HTR-8/SVneo (cell line): ENCODE data around the gene TMEM140.
"Not testable (repeated sequence)": the region's sequence is repeated elsewhere in the genome, so short reads cannot be mapped to it uniquely, and the experiment has no call there.

Source experiments
- DNase-seq: peaks from one replicate; pipeline ENCODE4 v3.0.0; 2011; ENCODE audit warnings: low spot score, mixed read lengths; ENCODE audit not compliant: insufficient read length
- FAIRE-seq: peaks from 2 replicates; lab custom pipeline; 2011; peaks lifted over from hg19 to GRCh38; lab: Jason Lieb, UNC

Gene TMEM140

GRCh38 chr7:135211179-135211945 is 63.5 kb downstream of the TMEM140 start, which contains the start of gene WDR91:
WDR91 (minus strand) TSS chr7:135211526; CDS start chr7:135211502, 24 bp downstream.
- FAIRE-seq (no peak), DNase-seq (peak; percentile 94)

DNA sequence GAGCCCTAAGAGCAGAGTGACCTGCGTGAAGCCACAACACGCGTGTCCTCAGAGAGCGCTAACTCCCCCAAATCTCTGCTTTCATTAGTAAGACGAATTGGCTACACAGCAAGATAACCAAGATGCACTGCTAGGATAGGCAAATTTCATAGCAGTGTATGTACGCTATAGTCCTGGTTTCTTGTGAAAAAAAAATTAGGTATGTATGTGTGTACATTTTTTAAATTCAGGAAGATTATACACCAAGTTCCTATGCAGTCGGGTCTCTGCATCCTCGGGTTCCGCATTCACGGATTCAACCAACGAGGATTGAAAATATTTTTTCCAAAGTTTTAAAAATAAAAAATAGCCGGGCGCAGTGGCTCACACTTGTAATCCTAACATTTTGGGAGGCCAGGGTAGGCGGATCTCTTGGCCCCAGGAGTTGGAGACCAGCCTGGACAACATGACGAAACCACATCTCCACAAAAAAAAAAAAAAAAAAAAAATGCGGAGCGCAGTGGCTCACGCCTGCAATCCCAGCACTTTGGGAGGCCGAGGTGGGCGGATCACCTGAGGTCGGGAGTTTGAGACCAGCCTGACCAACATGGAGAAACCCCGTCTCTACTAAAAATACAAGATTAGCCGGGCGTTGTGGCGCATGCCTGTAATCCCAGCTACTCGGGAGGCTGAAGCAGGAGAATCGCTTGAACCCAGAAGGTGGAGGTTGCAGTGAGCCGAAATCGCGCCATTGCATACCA is 64.2 kb downstream of the TMEM140 start:
- not testable (repeated sequence) for DNase-seq, FAIRE-seq

DNA sequence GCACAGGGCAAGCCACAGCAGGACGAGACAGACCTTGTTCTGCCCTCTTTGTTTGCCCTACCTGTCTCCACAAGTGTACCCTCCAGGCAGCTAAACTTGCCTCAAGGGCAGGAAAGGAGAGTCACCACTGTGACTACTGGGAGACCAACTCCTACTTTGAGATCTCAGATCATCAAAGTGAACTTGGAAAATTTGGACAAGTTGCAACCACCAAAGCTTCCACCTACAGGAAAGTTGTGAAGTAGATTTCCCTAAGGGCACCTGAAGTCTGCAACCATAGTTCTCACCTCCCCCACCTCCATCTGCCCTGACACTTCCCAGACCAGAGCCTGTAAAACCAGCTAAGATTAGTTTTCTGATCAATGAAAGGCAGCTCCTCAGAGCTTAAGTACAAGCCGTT is 66.0 kb downstream of the TMEM140 start:
- FAIRE-seq, result no peak
- DNase-seq, result no peak

GRCh38 chr7:135215180-135215579 is 67.3 kb downstream of the TMEM140 start:
- FAIRE-seq, result no peak
- no peak for DNase-seq

DNA sequence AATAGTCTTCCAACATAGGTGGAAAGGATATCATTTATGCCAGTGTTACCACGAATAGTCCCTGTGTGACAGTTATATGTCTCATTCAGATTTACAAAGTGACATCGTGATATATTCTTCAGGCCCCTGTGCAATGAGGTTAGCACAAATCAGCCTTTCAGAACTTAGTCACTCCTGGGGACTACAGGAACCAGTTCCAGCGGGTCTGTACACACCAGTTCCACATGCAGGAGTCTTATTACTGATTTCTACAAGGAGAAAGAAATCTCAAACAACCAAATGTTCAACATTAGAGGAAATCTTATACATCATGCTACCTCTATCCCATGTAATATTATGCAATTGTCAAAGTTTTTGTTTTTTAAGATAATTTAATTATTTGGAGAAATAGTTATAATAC is 67.8 kb downstream of the TMEM140 start:
- FAIRE-seq, result no peak
- DNase-seq, result no peak
